Measurements from ENCODE around the gene GIGYF2.

GIGYF2 gene

GRCh38 chr2:232870766-232871371, 173.7 kb downstream of the GIGYF2 start:
- FAIRE-seq, result no peak

GRCh38 chr2:232871418-232871834, 174.3 kb downstream of the GIGYF2 start:
- no peak for FAIRE-seq

DNA sequence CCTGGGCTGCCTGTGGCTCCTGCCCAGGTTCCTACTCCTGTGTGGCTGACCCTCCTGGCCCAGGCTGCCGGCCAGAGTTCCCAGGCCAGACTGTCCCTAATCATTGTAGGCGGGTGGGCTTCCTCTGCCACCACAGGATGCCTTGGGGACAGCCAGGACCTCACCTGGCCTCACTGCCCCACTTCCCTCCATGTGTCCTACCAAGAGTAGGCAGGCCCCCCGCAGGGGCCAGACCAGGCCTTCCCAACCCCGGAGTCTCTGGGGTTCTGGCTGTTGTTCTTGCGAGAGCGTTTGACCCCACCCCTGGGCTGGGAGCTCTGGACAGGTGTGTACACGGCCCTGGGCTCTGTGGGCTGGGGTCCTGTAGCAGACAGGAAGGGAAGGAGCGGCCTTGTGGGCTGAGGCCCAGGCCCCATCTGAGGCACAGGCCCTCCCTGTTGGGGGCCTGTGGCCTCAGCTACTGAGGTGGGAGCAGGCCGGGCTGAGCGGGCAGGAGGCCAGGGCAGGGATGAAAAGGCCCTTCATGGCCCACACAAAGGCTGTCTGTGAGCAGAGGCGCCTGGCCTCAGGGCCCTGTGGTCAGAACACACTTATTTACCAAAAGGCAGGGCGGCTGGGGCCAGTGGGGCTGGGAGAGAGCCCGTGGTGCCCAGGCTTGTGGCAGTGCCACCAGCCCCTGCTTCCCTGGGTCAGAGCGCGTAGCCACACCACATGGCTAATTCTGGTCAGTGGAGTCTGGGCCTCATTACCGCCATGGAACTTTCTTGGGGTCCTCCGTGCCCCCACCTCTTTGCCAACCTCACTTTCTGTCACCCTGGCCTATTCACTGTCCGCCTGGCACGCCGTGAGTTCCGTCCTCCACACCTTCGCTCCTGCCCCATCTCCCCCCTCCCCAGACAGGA, 175.0 kb downstream of the GIGYF2 start:
- FAIRE-seq, result no peak

GRCh38 chr2:232872826-232873225, 175.7 kb downstream of the GIGYF2 start:
- FAIRE-seq, result no peak

GRCh38 chr2:232873292-232873908, 176.3 kb downstream of the GIGYF2 start:
- FAIRE-seq, result no peak

DNA sequence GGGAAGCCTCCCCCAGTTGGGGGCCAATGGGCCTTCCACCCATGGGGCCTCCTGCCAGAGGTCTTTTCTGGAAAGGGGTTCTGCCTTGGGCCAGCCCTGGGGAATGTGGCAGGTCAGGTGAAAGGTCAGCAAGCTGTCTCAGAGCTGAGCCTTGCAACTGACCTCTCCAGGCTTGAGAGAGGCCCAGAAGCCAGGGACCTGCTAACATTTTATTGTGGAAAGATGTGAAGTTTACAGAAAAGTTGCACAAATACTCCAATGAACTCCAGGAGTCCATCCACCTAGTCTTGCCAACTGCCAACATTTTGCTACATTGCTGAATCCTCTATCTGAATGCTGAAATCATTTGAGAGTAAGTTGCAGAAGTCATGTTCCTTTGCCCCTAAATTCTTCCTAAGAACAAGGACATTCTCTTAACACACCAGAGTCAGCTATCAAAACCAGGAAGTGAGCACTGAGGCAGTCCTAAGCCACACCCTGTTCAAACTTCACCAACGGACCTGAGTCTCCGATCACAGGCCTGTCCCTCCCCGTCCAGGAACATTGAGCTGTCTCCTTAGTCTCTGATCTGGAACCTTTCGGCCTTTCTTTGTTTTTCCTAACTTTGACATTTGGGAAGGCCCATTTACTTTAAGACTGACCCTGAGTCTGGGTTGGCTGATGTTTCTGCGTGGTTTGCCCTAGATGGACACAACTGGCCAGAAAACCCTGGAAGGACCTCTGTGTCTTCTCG, 176.9 kb downstream of the GIGYF2 start:
- no peak for FAIRE-seq

- FAIRE-seq, result no peak
Measured at GRCh38 chr2:232874677-232875223, 177.6 kb downstream of the GIGYF2 start.

DNA sequence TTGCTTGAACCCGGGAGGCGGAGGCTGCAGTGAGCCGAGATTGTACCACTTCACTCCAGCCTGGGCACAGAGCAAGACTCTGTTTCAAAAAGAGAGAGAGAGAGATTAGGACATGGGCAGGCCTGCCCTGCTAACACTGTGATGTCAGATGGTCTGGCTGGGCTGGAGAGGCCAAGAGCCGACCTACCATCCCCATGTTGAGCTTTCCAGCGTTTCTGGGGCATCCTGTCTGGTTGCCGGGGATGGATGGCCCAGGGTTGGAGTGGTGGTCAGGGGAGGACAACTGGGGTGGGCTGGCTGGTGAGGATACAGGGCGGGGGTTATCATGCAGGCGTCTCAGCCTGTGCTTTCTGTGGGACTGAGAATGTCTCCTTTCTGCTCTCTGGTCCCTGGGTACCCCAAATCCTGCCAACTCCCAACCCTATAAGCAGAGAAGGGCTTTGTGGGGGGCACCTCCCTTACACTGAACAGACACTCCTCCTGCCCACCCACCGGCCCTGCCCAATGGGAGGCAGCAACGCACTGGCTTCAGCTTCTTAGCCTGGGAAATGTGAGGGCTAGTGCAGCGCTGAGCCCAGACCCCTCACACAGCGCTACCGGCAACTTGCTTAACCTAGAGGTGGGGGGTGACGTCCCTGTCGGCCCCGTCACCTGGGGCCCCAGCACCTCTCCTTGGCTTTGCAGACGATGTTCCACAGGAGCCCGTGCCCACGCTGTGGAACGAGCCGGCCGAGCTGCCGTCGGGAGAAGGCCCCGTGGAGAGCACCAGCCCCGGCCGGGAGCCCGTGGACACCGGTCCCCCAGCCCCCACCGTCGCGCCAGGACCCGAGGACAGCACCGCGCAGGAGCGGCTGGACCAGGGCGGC, 178.4 kb downstream of the GIGYF2 start:
- no peak for FAIRE-seq

- no peak for FAIRE-seq
Measured at GRCh38 chr2:232876161-232876977, 179.2 kb downstream of the GIGYF2 start.

DNA sequence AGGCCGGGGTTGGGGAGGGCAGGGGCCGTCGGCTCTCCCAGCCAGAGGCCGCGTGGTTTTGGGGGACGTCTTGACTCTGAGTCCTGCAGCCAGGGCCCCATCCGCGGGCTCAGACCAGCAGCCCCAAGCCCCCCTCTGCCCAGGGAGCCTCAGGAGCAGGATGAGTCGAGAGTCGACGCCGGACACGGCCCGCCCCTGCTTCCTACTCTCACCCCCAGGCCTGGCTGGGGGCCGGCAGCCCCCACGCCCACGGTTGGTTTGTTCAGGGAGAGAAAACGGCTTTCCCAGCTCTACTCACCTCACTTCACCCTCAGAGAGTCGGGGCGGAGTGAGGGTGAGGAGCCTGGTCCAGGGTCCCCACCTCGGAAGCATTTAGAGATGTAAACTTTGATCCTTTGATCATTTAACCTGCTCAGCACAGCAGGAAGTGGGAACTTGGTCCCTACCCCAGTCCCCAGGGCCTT, 179.9 kb downstream of the GIGYF2 start:
- no peak for FAIRE-seq

GRCh38 chr2:232877940-232878511, 180.9 kb downstream of the GIGYF2 start:
- no peak for FAIRE-seq

DNA sequence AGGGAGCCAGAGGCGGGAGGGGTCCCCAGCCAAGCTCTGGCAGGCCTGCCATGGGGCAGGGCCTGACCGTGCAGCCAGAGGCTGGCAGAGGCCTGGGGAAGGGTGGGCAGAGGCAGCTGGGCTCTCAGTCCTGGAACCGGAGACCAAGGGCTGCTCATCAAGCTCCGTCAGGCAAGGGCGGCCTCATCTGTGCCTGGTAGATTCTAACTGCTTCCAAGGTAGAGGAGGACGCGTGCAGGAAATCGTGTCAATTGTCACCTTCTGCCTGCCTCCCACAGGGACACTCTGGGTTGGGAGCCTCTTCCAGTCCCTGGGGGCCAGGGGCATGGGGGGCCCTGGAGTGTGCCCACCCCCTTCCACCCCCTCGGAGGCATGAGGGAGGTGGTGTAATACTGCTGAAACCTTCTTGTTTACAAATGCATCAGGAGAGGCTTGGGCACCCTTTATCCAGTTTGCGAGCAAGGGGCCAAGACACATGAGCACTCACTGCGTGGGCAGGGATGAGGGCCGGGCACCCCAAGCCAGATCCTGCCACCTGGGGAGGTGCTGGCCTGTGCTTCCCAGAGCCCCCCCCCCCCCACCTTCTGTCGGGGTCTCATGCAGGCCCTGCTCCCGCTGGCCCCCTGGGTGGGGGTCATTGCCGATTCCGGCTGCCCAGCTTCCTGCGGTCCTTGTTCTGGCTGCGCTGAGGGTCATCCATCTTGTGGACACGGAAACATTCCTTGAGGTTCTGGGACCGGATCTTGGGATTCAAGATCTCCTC, 181.9 kb downstream of the GIGYF2 start:
- no peak for FAIRE-seq

GRCh38 chr2:232879618-232880494, 182.7 kb downstream of the GIGYF2 start:
- no peak for FAIRE-seq

- no peak for FAIRE-seq
Measured at GRCh38 chr2:232880764-232881351, 183.7 kb downstream of the GIGYF2 start.

GRCh38 chr2:232882085-232882484, 185.0 kb downstream of the GIGYF2 start:
- no peak for FAIRE-seq

DNA sequence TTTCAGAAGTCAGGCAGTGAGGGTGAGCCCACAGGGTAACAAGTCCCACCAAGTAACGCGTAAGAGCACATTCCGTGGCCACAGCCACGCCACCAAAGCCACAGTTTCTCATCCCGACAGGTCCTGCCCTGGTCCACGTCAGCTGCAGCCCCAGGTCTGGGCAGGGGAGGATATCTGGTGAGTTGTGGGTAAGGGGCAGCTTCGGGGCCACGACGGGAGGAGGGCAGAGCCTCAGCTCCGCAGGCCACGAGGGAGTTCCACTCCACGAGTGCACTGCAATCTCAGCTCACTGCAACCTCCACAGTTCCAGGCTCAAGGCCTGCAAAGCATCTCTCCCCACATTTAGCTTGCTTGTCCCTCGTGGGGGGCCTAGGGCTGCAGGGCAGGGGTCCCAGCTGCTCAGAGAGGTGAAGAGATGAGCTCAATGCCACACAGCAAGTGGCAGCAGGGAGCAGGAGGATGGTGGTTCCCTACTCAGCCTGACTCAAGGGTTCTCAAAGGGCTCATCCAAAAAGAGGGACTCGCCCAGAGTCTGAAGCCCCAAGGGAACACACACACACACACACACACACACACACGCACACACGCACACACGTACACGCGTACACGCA, 185.5 kb downstream of the GIGYF2 start:
- FAIRE-seq, result no peak

- no peak for FAIRE-seq
Measured at GRCh38 chr2:232883116-232883721, 186.1 kb downstream of the GIGYF2 start.
